SU-DHL-6 (cell line): ENCODE measurements around the gene IL17RD.

Source experiments
- H2AFZ ChIP-seq: fragments of 200-600 bp; sonication (generic); 2 replicates; pipeline ENCODE4 v1.6.1; 2014; ENCODE audit warnings: low read depth, mild to moderate bottlenecking, moderate library complexity, mixed read lengths, antibody characterized with exemption, low read length; ENCODE audit not compliant: severe bottlenecking
- H3F3A ChIP-seq: fragments of 200-600 bp; shearing (Covaris generic); 2 replicates; pipeline ENCODE4 v1.6.0; 2016; ENCODE audit warnings: antibody characterized with exemption, mild to moderate bottlenecking; ENCODE audit not compliant: insufficient read depth
- H3K27ac ChIP-seq: fragments of 200-600 bp; sonication (generic); 2 replicates; pipeline ENCODE4 v1.5.1; 2016; ENCODE audit warnings: low read depth, mild to moderate bottlenecking, low read length, moderate library complexity, mixed read lengths
- H3K27me3 ChIP-seq: fragments of 200-600 bp; sonication (generic), shearing (Covaris generic); 2 replicates; pipeline ENCODE4 v1.6.0; 2014; ENCODE audit warnings: mild to moderate bottlenecking, low read length
- H3K36me3 ChIP-seq: fragments of 200-600 bp; sonication (generic); 2 replicates; pipeline ENCODE4 v1.6.1; 2014; ENCODE audit warnings: mild to moderate bottlenecking, low read length, mixed read lengths
- H3K4me2 ChIP-seq: fragments of 300-600, 200-600 bp; shearing (Covaris generic), sonication (generic); 2 replicates; pipeline ENCODE4 v1.6.0; 2014; ENCODE audit warnings: low read length, low read depth, mild to moderate bottlenecking; ENCODE audit not compliant: poor library complexity, severe bottlenecking
- H3K4me3 ChIP-seq: fragments of 200-600 bp; sonication (generic); 2 replicates; pipeline ENCODE4 v1.5.1; 2014; ENCODE audit warnings: antibody characterized with exemption, low read length, mild to moderate bottlenecking, mixed read lengths; ENCODE audit not compliant: insufficient read depth, poor library complexity, severe bottlenecking
- H3K79me2 ChIP-seq: fragments of 200-600 bp; sonication (generic); 2 replicates; pipeline ENCODE4 v1.6.1; 2014; ENCODE audit warnings: mild to moderate bottlenecking, low read length, moderate library complexity; ENCODE audit not compliant: insufficient read depth
- H3K9ac ChIP-seq: fragments of 200-600 bp; sonication (generic); 2 replicates; pipeline ENCODE4 v1.7.0; 2014; ENCODE audit warnings: mild to moderate bottlenecking, low read length
- H3K9me2 ChIP-seq: fragments of 200-600 bp; sonication (generic); replicated peaks from 2 replicates; pipeline ENCODE4 v1.6.1; 2014; ENCODE audit warnings: low read length; ENCODE audit not compliant: insufficient read depth
- H3K9me3 ChIP-seq: fragments of 200-600 bp; sonication (generic); 2 replicates; pipeline ENCODE4 v1.6.1; 2014; ENCODE audit warnings: low read length, mixed read lengths; ENCODE audit not compliant: insufficient read depth
- H4K20me1 ChIP-seq: fragments of 200-600 bp; sonication (generic); 2 replicates; pipeline ENCODE4 v1.6.1; 2014; ENCODE audit warnings: low read depth, mild to moderate bottlenecking, antibody characterized with exemption, low read length, moderate library complexity, mixed read lengths
- EZH2phosphoT487 ChIP-seq: fragments of 200-600 bp; sonication (generic), shearing (Covaris generic); conservative IDR thresholded peaks from 2 replicates; pipeline ENCODE4 v1.6.1; 2018; ENCODE audit warnings: mild to moderate bottlenecking, antibody characterized with exemption, low read length, moderate library complexity, mixed read lengths
- TF ChIP-seq, protein P1 (sequence below): fragments of 200-600 bp; sonication (generic); IDR thresholded peaks from one replicate; pipeline ENCODE4 v1.5.1; 2017; ENCODE audit warnings: antibody characterized with exemption, mild to moderate bottlenecking, low read length, moderate library complexity; ENCODE audit not compliant: insufficient read depth, poor library complexity, severe bottlenecking

The IL17RD gene

DNA sequence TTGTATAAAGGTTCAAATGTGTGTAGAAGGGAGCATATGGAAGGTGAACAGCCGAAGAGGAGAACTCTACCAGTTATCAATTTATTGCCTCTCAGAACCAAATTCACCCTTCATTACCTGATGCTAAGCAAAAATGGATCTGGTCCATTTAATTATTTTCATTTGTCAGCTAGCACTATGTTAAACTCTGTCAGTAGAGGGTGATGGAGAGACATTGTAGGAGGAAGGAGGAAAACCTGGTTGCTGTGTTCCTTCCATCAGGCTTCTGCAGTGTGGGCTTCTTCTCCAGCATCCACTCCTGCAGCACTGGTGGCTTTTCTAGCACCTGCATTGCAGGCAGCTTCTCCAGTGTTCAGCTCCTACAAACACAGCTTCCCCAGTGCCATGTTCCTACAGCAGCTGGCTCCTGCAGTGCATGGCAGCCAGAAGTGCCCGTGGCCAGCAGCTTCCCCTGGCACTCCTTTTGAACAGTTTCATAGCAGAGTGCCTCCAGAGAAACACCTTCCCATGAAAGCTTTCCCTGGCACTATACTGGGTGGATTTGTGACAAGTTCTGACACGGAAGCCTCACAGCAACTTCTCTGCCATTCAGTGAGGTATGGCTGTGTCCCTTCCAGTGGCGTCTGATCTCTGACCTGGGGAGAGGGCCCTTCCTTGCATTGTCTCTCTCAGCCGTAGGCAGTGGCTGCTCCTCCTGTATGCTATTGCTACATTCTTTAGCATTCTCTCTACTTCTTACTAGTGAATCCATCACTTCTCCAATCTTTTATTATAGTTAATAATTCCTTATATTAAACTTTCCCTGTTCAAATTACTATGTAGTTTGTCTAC is 14.6 kb upstream of the IL17RD start:
- Histone ChIP-seq H3K27ac (no peak overlapping the region), H3F3A (no peaks in the 10 kb centered on the region), H2AFZ (no peak overlapping the region), H3K27me3 (no peaks in the 10 kb centered on the region), H3K4me2 (no peak overlapping the region), H3K9me2 (no peaks in the 10 kb centered on the region), H4K20me1 (no peaks in the 10 kb centered on the region), H3K9ac (no peak overlapping the region), H3K4me3 (no peak overlapping the region), H3K36me3 (no peaks in the 10 kb centered on the region), H3K9me3 (no peaks in the 10 kb centered on the region), H3K79me2 (no peaks in the 10 kb centered on the region)
- TF ChIP-seq, protein P1, sequence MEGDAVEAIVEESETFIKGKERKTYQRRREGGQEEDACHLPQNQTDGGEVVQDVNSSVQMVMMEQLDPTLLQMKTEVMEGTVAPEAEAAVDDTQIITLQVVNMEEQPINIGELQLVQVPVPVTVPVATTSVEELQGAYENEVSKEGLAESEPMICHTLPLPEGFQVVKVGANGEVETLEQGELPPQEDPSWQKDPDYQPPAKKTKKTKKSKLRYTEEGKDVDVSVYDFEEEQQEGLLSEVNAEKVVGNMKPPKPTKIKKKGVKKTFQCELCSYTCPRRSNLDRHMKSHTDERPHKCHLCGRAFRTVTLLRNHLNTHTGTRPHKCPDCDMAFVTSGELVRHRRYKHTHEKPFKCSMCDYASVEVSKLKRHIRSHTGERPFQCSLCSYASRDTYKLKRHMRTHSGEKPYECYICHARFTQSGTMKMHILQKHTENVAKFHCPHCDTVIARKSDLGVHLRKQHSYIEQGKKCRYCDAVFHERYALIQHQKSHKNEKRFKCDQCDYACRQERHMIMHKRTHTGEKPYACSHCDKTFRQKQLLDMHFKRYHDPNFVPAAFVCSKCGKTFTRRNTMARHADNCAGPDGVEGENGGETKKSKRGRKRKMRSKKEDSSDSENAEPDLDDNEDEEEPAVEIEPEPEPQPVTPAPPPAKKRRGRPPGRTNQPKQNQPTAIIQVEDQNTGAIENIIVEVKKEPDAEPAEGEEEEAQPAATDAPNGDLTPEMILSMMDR = peak; percentile 24
- TF ChIP-seq EZH2phosphoT487 = no peak

DNA sequence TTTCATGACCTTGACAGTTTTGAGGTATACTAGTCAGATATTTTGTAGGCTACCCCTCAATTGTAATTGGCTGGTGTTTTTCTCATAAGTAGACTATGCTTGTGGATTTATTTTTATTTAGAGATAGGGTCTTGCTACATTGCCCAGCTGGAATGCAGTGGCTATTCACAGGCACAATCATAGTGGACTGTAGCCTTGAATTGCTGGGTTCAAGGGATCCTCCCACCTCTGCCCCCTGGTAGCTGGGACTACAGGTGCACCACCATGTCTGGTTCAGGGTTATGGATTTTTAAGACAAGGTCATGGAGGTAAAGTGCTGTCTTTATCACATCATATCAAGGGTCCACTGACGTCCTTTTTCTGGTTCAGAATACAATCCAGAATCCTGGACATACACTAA is 10.9 kb upstream of the IL17RD start:
- H3K9me3 ChIP-seq = no peaks in the 10 kb centered on the region
- no peaks in the 10 kb centered on the region for H3K27me3 ChIP-seq
- TF ChIP-seq, protein P1 = no peak
- no peak for TF ChIP-seq EZH2phosphoT487
- no peak overlapping the region for H3K4me2 ChIP-seq
- no peak overlapping the region for H3K9ac ChIP-seq
- H2AFZ ChIP-seq = no peak overlapping the region
- no peaks in the 10 kb centered on the region for H3K9me2 ChIP-seq
- H3K4me3 ChIP-seq = no peak overlapping the region
- H3F3A ChIP-seq = no peaks in the 10 kb centered on the region
- no peaks in the 10 kb centered on the region for H3K36me3 ChIP-seq
- H3K79me2 ChIP-seq = no peaks in the 10 kb centered on the region
- no peaks in the 10 kb centered on the region for H4K20me1 ChIP-seq
- H3K27ac ChIP-seq = no peak overlapping the region

DNA sequence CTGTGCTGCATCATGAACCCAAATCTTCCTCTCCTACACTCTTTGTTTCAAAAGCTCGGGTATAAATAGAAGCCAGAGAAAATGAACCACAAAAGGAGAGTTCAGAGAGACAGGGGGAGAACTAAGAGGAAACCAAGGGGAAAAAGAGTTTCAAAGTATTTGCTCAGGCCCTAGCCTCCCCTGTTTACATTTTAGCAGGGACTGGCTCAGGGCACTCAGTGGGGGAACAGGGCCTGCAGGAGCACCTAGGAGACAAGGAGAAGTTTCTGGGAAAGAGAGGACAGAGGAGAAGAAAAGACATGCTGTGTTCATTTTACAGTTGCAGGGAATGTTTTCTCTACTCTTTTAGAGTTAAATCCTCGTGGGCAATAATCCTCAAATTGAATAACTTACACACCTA is 8.5 kb upstream of the IL17RD start:
- TF ChIP-seq EZH2phosphoT487 = no peak
- TF ChIP-seq, protein P1 = no peak
- Histone ChIP-seq H3K9me2 (no peaks in the 10 kb centered on the region), H3K9me3 (no peaks in the 10 kb centered on the region), H2AFZ (no peak overlapping the region), H3K4me2 (no peak overlapping the region), H4K20me1 (no peaks in the 10 kb centered on the region), H3K4me3 (no peak overlapping the region), H3F3A (no peaks in the 10 kb centered on the region), H3K27me3 (no peaks in the 10 kb centered on the region), H3K79me2 (no peaks in the 10 kb centered on the region), H3K27ac (no peak overlapping the region), H3K36me3 (no peaks in the 10 kb centered on the region), H3K9ac (no peak overlapping the region)
